Hindlimb muscle (tissue), 1 donor: ENCODE data around the gene STUB1. TPM values are rescaled to one million over a fixed set of nuclear protein-coding genes. Genes with fewer than 3 reads are reported as not detected.
"Not testable (repeated sequence)": the region's sequence is repeated elsewhere in the genome, so short reads cannot be mapped to it uniquely, and the experiment has no call there.

Source experiments
- DNase-seq: peaks from one replicate; pipeline ENCODE4 v3.0.0-alpha.2; 2013
- polyA plus RNA-seq: library from polyadenylated mRNA; unstranded; fragments of 120-200 nt; gene quantifications from one replicate; pipeline ENCODE4 v1.2.1, GENCODE V29; 2013; ENCODE audit not compliant: insufficient read length

STUB1 gene
- polyA plus RNA-seq, 1 donor: 94.0 TPM

DNA sequence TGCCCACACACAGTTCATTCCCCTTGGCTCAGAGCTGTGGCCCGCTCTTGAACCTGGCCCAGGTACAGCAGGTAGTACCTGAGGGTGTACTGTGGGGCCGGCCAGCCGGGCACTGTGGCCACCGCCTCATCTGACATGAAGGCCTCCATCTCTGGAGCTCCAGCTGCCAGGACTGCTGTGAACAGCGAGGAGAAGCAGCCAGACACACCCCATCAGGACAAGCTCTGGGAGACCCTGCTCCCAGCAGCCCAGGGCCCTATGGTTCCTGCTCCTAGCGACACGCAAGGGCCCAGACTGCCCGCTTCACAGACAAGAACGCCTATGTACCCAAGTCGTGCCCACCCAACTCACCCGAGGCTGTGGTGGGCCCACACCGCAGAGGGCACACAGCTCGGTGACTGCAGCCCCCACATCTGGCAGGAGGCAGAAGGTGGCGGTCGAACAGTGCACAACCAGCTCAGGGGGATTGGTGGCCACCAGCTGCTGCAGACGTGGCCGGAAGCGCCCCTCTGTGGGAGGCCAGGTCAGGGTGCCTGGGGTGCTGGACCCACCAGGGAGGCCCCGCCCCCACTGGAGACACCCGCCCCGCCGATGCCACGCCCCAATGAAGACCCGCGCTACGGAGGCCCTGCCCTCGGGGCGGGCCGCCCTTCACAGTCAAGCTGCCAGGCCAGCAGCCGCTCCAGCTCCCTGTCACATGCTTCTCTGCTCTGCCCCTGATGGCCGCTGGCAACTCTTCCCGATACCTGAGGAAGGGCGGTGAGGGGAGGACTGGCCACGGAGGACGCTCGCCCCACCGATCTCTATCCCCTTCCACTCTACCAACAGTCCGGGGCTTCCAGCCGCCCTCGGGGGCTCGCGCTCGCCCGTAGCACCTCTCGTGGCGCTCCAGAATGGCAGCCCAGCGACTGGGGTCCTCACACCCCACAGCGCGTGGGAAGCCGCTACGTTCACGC is 1.1 kb upstream of the STUB1 start:
- peak; percentile 66 for DNase-seq

DNA sequence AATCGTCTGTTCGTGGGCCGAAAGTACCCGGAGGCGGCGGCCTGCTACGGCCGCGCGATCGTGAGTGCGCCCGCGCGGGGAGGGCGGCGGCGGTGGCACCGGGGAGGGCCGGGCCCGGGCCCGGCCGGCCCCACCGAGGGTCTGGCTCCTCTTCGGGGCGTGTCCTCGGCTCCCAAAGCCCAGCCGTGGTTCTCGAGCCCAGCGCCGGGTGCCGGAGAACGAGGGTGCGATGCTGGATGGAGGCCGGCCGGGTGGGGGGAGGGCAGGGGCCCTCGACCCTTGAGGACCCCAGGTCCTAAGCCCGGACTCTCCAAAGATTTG is 375 bp downstream of the STUB1 start:
- no peak for DNase-seq

DNA sequence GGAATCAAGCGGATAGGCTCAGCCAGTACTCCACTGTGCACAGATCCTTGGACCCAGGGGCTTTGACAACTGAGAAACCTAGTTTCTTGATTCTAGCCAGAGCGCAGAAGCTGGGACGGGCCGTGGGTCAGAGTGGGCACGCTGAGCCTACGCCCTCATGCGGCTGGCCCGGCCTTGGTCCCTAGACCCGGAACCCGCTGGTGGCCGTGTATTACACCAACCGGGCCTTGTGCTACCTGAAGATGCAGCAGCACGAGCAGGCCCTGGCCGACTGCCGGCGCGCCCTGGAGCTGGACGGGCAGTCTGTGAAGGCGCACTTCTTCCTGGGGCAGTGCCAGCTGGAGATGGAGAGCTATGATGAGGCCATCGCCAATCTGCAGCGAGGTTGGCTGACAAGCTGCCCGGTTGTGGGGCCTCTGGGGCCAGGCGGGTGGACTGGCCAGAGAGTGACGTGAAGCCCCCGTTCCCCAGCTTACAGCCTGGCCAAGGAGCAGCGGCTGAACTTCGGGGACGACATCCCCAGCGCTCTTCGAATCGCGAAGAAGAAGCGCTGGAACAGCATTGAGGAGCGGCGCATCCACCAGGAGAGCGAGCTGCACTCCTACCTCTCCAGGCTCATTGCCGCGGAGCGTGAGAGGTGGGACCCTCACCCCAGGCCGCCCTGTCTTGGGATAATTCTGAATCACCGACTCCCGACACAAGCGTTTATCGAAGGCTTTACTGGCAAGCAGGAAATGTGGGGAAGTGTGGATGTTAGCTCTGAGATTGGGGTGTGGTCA is 946 bp downstream of the STUB1 start:
- no peak for DNase-seq

DNA sequence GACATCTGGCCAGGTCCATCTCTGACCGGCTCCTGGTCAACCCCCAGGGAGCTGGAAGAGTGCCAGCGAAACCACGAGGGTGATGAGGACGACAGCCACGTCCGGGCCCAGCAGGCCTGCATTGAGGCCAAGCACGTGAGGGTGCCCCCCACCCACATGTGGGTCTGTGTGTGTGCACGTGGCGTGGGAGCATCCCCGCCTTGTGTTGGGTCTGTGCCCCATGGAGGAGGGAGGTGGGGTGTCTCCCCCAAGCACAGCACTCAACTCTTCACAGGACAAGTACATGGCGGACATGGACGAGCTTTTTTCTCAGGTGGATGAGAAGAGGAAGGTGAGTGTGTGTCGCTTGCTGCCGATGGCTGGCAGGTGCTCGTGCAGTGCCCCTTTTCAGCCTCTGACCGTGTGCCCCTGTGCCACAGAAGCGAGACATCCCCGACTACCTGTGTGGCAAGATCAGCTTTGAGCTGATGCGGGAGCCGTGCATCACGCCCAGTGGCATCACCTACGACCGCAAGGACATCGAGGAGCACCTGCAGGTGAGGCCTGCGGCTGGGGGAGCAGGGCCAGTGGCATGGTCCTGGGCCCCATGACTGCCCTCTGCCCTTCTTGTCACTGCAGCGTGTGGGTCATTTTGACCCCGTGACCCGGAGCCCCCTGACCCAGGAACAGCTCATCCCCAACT is 1.7 kb downstream of the STUB1 start:
- DNase-seq: no peak

DNA sequence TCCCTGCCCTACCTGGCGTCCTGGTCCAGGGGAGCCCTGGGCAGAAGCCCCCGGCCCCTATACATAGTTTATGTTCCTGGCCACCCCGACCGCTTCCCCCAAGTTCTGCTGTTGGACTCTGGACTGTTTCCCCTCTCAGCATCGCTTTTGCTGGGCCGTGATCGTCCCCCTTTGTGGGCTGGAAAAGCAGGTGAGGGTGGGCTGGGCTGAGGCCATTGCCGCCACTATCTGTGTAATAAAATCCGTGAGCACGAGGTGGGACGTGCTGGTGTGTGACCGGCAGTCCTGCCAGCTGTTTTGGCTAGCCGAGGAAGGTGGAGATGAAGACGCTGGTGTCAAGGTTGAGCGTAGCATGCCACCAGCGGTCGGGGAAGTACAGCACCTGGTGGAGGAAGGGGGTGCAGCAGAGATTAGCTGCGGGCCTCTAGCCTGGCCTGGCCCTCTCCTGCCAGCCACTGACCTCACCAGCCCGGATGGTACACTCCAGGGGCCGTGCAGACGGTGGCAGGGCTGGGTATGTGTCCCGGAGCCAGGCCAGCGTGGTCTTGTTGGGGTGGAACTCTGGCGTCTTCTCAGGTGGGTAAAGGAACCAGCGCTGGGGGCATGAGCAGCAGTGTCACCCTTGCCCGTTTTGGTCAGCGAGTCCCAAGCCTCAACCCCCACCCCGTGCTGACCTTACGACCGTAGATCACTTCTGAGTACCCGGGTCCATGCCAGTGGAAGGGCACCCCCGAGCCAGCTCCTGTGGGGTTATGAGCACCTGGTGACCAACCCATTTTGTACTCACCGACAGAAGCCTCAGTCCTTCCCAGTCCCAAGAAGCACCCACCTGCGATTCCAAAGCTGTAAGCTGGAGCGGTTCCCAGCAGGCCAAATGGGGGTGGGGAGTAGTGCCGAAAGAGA is 2.5 kb downstream of the STUB1 start:
- DNase-seq: no peak

DNA sequence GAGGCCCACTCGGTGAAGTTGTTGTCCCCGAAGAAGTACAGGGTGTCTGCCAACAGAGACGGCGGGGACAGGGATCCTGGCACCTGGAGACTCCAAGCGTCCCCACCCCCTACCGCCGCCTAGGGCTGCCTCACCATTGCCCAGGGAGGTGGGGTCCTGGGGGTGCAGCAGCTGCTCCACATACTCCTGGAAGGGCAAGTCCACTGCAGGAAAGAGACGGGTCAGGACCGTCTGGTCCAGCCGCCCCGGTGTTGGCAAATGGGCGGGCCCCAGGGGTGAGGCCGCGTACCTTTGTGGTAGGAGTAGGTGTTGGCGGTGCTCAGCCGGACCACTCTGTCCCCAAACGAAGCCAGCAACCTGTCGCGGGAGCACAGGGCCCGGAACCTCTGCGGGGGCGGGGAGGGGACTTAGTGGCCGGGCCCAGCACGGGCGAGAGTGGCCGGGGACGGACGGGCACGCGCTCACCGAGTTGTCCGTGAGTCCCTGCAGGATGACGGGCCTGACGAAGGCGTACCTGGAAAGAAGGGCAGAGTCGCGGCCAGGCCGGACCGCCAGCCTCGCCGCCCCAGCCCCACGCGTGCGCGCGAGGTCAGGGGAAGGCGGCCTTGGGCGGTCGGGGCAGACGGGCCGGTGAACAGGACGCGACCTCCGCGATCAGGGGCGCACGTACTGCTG is 3.3 kb downstream of the STUB1 start:
- DNase-seq: no peak

DNA sequence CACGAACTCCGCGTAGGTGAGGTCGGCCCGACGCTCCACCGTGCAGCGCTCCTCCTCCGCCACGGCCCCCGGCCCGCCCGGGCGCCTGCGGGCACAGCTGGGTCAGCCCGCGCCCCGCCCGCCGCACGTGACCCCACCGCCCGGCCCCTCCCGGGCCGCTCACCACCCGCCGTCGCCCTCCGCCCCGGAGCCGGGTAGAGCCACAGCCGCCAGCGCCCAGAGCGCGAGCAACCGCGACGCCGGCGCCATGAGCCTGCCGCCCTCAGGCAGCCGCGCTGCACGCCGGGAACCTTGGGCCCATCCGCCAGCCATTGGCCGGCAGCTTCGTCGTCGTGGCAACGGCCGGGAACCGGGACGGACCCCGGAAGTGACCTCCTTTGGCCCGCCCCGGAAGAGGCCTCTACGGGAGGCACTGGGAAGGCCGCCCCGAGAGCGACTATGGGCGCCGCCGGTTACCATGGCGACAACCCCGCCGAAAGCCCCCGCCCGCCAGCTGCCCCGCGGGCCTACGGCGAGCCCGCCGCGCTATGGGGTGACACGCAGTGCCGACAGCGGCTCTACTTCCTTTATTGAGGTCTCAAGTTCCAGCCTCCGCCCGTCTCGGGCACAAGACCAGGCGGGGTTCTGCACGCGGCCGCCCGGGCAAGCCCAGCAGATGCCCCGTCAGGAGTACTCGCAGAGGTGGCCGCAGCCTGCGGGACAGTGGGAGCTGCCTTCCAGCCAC is 4.0 kb downstream of the STUB1 start, which contains the start of gene JMJD8:
Gene JMJD8 (minus strand): TSS at position 264 of the 724 bp plus-strand sequence. CDS start 15 bp downstream, at position 249.
- peak; percentile 97 for DNase-seq

DNA sequence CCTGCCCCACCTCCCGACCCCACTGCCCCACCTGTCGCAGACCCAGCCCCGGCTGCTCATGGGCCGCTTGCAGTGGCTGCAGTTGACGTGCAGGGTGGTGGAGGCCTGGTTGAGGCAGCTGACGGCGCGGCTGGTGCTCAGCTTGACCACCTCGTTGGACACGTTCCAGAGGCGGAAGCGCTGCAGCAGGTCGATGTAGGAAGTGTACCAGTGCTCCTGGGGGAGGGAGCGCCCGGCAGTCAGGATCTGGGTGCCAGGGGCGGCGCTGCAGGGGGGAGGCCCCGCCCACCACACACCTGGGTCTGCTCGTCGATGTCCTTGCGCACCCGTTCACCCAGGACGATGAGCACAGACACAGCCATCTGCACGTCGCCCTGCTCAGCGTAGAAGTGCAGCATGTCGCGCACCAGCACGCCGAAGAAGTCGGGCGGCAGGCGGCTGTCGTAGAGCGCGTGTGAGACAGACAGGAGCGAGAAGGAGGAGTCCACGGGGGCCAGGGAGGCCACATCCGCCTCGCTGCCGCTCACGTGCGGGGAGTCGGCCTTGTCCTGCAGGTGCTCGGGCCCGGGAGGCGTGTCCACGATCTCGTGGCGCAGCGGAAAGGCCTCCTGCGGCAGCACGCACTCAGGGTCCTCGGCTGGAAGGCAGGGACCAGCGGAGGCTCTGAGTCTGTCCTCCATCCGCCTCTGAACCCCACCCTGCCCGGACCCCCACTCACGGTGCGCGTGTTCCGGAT is 4.9 kb downstream of the STUB1 start:
- DNase-seq: no peak

DNA sequence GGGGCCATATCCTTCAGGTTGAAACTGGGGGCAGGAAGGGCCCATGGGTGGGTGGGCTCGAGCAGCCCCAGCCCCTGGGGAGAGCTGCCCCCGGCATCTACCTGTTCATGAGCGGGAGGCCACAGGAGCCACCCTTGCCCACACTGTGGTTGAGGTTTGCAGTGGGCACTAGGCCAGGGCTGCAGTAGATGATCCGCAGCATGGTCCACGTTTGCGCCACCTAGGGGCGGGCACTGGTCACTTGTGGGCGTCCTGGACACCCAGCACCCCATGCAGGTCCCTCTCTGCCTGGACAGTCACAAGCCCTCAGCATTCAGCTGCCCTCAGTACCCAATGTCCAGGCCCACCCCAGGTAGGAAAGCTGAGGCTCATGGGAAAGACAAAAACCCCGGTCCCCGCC is 5.8 kb downstream of the STUB1 start:
- no peak for DNase-seq

DNA sequence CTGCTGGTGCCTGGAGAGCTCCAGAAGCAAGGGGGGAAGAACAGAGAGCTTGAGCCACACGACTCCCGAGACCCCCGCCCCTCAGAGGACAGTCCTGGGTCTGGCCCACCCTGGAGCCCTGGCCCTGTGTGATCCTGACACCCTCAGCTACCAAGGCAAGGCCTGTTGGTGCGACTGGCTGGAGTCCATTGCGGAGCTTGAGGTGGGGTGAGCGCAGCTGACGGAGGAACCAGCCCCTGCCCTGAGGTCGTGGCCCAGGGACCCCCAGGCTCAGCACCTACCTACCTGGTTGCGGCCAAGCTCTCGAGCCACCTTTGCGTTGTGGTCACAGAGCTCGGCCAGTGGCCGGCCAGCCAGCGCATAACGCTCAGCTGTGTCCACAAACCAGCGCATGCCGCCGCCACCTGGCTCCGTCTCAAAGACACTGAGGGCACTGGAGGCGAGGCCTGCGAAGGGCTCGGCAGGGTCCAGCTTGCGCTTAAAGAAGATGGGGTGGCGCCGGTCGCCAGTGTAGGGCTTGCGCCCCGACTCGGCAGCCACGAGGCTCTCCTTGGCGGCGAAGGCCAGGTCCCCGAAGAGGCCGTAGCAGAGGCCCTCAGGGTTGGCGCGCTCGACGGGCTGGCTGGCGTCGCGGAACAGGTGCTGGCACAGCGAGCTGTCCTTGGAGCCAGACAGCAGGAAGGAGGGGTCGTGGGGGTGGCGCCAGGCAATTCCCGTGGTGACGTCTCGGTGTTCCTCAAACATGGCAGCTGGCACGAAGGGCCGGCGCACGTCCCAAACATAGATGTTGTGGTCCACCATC is 6.5 kb downstream of the STUB1 start:
- DNase-seq: no peak

DNA sequence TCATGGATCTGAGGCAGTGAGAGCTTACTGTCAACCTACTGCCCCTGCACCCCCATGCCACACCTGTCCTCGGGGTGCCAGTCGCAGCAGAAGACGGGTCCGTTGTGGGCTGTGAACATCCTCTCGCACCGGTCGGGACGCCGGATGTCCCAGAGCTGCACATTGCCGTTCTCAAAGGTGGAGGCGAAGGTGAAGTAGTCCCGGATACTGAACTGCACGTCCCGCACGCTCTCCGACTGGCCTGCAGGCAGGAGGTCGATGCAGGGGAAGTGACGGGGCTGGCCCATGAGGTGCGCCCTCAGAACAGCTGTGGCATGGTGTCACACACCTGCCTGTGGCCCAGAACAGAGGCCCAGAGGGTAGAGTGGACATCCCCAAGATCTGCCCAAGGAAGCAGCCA is 7.3 kb downstream of the STUB1 start:
- DNase-seq: no peak

DNA sequence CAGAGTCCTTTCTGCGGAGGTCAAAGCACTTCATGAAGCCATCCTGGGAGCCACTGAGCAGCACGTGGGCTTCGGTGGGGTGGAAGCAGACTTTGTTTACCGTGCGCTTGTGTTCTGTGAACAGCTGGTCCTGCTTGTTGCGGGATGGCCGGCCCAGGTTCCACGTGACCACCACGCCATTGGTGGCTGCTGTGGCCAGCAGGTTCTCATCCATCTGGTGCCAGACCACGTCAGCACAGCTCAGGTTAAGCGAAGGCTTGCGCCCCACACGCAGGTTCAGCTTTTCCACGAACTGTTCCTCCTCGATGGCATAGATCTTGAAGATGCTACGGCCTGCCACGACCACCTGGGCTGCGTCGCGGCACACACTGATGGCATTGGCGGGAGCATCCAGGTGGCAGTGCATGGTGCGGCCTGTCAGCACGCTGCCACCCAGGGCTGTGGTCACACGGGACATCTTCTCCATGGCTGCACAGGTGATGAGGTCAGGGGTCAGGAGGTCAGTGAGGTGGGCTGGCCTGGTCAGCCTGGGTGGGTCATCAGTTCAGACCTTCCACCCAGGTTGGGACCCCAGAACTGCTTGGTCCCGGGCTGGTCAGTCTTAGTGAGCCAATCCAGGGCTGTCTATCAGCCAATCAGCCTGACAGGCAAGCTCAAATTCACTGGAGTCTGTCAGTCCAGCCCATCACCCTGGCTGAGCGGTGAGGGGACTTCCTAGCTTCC is 9.1 kb downstream of the STUB1 start:
- DNase-seq: no peak

DNA sequence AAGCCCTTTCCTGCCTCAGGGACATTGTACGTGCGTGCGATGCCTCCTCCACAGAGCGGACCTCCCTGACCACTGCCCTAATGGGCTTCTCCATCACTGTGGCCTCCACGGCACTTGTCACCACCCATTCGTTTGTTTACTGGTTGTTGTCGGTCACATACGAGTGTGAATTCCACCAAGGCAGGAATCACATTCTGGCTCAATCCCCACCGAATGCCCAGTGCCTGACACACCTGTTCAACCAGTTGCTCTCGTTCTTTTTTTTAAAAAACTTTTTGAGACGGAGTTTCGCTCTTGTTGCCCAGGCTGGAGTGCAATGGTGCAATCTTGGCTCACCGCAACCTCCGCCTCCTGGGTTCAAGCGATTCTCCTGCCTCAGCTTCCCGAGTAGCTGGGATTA is 11.0 kb downstream of the STUB1 start:
- not testable (repeated sequence) for DNase-seq

DNA sequence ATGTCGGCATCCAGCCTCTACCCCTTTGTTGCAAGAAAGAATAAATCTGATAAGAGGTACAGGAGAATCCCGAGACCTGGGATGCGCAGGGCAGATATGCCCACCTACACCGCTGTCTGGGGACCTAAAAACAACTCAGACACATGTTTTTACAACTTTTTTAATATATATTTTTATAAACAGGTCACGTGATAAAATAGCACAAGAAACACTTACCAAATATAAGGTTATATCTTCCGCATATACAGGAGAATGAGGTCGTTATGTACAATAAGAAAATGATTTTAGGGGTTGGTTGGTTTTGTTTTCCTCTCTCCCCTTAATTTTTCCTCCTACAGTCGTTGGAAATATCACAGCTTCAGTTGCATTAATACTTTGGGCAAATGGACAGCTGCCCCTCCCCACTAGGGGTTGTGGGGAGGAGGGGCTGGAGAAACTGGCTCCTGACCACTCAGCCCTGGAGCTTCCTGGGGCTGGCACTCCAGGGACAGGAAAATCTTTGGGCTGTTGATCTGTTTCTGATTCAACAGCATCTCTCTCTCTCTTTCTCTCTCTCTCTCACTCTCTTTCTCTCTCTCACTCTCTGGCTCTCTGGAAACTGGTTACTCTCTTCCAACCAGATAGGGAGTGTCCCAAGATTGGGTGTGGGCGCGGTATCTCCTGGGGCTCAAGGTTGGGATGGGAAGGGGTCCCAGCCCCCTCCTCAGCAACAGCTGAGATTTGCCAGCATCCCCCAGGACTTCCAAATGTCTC is 12.3 kb downstream of the STUB1 start:
- DNase-seq: no peak

DNA sequence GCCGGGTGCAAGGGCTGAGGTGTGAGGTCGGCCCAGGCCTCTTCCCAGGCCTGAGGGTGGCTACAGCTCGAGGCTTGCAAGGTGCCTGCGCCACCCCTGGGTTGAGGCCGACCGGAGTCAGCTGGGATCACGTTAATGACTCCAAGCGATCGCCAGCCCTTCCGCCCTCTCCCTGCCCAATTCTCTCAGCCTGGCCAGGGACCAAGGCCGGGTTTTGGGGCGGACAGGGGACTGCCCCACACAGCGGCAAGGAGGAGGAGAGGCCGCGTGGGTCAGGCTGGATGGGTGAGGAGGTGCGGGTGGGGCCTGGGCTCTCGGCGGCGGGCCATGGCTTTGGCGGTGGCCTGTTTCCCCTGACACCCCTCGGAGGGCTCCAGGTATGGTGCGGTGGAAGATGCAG is 13.2 kb downstream of the STUB1 start:
- DNase-seq: no peak

DNA sequence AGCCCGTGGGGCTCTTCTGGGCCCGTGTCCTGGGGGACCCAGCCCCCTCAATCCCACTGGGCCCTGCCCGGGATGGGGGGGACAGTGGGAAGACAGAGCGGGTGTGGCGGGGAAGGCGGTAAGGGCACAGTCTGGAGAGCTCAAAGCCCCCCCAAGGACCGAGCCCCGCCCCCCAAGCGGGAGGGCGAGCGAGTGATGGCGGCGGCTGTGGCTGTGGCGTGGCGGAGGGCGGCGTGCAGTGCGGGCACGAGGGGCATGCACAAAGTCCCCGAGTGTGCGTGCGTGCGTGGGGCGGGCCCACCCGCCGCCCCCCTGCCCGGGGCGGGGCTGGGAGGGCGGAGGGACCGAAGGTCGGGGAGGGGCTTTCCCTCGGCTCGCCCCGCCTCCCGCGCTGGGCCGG is 13.6 kb downstream of the STUB1 start:
- DNase-seq: no peak

DNA sequence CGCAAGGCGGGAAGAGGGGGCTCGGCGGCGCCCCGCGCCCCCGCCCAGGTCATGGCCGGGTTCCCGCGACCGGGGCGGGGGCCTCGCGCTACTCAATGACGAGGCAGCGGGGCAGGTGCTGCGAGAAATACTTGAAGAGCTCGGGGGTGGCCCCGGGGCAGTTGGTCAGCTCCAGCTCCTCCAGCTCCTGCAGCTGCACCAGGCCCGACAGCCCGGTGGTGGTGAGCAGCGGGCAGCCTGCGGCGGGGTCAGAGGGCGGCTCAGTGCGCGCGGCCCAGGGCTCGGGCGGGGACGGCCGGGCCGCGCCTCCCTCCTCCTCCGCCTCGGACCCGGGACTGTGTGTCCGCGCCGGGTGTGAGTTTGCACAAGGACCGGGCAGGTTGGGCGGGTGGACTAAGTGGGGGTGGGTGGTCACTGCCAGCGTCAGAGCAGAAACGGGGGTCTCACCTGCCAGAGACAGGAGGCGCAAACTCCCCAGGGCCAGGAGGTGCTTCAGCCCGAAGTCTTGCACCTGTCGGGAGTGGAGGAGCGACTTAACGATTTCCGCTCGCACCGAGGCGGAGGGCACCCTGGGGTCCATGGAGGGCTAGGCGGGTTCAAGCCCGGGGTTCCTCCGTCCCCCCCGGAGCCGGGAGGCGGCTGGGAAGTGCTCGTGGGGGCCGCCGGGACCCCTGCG is 14.1 kb downstream of the STUB1 start:
- no peak for DNase-seq
